GM19438 (cell line): ENCODE data around the gene ANKMY1.

Source experiments
- ATAC-seq: cut with Tn5 transposase; IDR thresholded peaks from one replicate; pipeline ENCODE4 v1.9.1; 2021; ENCODE audit warnings: low read depth; ENCODE audit not compliant: unreplicated experiment

ANKMY1 gene

DNA sequence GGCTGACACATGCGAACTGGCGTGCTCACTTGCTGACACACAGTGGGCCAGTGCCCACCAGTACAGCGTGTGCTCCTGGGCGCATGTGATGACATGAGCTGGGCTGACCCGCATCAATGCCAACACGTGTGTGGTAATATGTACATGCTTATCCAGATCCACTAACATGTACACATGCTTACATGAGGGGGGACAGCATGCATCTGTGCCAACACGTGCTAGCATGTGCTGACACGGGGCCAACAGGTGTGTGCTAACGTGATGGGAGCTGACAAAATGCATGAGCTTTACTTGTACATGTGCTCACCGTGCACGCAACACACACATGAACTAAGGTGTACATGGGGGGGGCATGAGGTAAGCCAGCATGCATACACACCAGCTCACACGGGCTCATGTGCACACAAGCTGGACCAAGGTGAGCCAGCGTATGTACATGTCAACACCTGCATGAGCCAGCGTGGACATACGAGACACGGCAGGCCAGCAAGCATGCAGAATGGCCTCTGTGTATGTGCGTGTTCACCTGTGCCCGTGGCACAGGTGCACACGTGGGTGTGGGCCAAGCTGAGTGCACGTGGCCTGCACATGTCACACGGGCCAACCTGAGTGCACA lies 93.8 kb downstream of the ANKMY1 start:
- ATAC-seq = no peak

GRCh38 chr2:240463274-240463865 lies 94.4 kb downstream of the ANKMY1 start:
- ATAC-seq = no peak

GRCh38 chr2:240462707-240463273 lies 95.0 kb downstream of the ANKMY1 start:
- no peak for ATAC-seq

- no peak for ATAC-seq
These were observed 95.6 kb downstream of the ANKMY1 start for GRCh38 chr2:240462073-240462706.

DNA sequence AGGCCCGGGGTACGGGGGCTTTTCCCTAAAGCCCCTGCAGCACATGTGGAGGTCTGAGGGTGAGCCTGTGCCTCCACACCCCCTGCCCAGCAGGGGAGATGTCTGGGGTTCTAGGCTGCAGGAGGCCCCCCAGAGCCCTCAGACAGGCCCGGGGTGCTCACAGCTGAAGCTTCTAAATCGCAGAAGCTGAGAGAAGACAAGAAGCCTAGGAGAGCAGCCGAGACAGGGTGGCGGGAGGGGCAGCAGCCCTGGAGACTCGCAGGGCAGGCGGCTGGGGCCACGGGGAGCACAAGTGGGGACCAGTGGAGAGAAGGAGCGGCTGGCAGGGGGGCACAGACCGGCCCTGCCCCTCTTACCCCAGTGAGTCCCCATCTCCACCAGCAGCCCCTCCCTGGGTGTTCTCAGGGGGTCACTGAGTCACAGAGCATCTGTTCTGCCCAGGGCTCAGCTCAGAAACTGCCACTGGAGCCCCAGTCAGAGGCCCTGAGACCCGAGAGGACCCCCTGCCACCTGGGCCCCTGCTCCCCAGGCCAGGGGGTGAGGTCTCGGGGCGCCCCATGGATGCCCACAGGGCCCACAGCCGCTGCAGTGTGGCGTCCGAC lies 96.2 kb downstream of the ANKMY1 start:
- ATAC-seq = no peak

GRCh38 chr2:240460781-240461431 lies 96.9 kb downstream of the ANKMY1 start:
- ATAC-seq = no peak

GRCh38 chr2:240460253-240460711 lies 97.5 kb downstream of the ANKMY1 start:
- ATAC-seq = no peak

GRCh38 chr2:240459401-240460252 lies 98.2 kb downstream of the ANKMY1 start:
- no peak for ATAC-seq

GRCh38 chr2:240458900-240459391 lies 98.8 kb downstream of the ANKMY1 start:
- no peak for ATAC-seq

GRCh38 chr2:240458044-240458899 lies 99.5 kb downstream of the ANKMY1 start:
- ATAC-seq = no peak

DNA sequence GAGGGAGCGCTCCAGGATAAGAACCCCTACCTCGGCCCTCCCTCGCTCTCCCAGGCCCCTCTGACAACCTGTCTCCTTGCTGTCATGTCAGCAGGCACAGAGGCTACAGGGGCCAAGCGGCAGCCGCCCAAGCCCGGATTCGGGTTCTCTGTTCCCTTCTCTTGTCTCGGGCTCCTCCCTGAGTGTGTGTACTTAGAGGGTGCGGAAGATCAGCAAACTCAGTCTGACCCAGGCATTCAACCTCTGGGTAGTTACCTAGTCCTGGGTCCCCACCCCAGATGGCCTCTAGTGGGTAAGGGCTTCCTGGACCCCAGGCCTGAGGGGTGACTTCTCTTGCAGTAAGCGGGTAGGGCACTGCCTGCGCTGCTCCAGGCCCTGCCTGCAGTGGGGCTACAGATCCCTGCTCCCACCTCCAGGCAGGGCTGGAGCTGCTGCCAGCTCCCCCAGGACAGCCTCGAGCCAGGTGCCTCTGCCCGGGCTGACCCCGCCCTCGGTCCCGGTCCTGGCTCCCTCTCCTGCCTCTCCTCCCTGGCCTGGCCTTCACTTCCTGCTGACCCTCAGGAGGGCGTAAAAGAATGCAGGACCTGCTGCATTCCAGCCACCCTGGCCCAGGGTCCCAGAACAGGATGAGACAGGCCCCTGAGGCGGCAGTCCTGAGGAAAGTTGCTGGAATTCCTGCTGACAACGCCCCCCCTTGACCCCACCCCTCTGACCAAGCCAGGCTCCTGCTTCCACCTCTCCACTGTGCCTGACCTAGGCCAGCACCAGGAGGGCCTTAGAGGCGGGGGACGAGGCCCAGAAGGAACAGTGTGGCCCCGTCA lies 100.4 kb downstream of the ANKMY1 start:
- no peak for ATAC-seq

- ATAC-seq = no peak
These were observed 101.2 kb downstream of the ANKMY1 start for GRCh38 chr2:240456447-240457222.

DNA sequence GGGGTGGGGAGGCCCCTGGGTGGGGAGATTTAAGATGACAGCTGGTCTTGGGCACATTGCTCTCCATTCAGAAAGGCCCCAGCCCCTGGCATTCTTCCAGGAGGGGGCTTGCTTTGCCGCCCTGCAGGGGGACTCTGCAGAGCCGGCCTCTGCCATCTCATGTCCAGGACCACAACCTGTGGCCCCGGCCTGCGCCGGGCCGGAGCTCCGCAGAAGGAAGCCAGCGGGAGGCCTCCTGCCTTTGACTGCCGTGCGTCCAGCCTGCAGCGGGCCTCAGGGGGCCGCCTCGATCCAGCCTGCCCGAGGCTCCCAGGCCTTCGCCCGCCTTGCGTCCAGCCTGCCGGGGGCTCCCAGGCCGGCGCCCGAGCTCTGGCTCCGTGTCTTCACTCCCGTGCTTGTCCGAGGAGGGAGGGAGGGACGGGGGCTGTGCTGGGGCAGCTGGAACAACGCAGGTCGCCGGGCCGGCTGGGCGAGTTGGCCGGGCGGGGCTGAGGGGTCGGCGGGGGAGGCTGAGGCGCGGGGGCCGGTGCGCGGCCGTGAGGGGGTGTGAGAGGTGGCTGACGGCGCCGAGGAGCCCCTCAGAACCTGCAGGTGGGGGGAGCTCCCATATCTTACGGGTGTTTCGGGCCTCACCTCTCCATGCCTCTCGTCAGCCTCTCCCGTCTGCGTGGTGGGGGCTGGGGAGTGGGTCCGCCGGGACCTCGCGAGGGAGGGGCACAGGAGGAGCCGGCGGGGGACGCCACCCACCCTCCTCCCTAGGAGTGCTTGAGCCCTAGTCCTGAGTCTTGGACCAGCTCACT lies 101.9 kb downstream of the ANKMY1 start:
- ATAC-seq = no peak

GRCh38 chr2:240455272-240455646 lies 102.5 kb downstream of the ANKMY1 start:
- no peak for ATAC-seq

GRCh38 chr2:240454106-240454901 lies 103.5 kb downstream of the ANKMY1 start:
- ATAC-seq = no peak
